Hematopoietic multipotent progenitor cell treated with erythropoietin and hydrocortisone succinate and interleukin-3 and kit ligand, for 6 days (in vitro differentiated cells): ENCODE measurements around the gene RAF1.
A peak's percentile ranks its signal among the peaks of the same experiment; 100 is the strongest.
"Not testable (repeated sequence)": the region's sequence is repeated elsewhere in the genome, so short reads cannot be mapped to it uniquely, and the experiment has no call there.

Source experiments
- DNase-seq: peaks from one replicate; pipeline ENCODE4 v3.0.0-alpha.2; 2015

Gene RAF1

DNA sequence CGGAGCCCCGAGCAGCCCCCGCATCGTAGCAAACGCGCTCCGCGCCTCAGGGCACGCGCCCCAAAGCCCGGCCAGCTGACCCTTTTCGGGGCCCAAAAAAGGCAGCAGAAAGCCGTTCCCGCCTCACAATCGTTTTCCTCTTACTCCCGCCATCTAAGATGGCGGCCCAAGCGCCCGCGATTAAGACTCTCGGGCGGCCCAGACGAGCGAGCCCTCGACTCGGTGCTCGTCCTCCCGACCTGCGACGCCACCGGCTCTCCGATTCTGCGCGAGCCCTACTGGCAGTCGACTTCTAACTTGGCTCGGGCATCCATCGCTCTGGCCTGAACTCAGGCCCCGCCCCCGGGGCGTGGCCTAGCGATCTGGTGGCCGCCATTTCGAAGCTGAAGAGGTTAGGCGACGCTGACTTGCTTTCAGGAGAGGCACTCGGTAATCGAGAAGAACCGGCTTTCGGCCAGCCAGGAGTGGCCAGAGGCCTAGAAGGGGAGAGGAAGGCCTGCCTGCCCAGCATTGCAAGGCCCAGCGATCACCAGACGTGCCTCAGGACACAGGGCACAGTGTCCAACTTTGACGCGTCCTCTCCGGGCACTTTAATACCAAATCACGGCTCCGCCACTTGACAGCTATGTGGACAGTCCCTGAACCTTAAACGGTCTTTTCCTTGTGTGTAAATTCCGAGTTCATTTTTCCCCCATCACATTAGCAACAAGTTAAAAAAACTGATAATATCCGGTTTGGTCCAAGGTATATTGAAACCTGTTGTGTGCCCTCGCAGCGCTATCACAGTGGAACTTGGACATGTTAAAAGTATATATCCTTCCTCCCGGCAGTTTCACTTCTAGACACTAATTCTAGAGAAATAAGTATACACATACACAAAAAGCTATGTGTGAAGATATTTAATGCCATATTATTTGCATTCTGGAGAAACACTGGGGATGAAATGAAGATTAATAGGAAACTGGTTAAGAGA is at the start of gene RAF1:
TSS of gene RAF1 (minus strand) at position 182 of the 973 bp plus-strand sequence. CDS start 45,396 bp downstream, outside the sequence.
- DNase-seq, result peak; percentile 99

DNA sequence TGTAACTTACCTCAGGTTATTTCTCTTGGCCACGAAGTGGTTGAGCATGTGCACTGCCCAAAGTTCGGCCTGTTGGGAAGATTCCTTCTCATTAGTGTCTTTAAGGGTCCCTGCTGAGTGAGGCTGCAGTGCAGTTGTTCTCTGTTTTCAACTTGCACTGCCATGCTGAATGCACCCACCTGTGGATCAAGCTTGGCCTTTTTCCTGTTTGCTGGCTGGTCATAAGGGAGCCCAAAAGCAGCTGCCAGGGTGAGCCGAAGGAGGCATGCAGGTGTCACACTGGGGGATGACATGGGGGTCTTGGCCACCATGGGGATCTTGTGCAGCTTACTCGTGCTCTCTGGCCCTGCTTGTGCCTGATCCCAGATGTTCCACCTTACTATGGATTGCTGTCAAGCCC is 46.1 kb upstream of the RAF1 start:
- no peak for DNase-seq

DNA sequence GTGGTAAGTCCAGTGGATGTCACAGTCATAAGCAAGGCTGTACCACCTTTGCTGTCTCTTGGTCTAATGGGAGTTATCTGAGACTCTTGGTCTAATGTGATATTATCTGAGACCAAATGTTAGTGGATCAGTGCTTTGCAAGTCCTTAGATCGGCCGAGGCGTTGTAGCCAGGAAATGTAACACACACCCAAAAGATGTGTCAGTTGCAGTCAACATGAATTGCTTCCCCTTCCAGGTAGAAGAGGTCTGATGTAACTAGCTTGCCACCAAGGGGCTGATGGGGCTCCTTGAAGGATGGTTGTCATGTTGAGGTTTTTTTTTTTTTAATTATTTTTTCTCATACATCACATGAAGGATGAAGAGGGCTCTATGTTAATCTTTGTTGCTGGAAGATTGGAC is 45.4 kb upstream of the RAF1 start:
- no peak for DNase-seq

DNA sequence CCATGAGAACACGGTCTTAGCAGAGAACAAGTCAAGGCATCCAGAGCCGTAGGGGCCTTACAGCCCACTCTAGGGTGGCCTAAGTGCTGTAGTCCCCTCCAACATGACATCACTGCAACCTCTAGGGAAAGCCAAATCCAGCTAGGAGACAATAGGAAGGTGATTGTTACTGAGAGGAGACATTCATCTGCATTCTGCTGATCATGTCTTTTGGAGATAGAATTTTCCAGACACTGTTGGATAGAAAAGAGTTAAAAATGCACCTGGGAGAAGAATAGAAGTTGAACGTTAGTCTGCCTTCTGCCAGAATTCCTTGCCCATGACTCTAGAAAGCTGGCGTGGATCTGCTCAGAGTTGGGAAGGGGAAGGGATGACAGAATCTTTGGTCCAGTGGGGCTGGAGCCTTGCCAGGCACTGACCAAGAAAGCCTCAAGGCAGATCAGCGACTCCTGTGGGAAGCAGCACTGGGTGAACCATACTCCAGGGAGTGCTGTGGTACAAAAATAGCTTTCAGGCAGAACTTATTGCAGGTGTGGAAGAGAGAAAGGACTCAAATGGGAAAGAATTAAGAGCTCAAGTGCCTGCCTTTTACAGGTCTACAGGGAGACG is 44.8 kb upstream of the RAF1 start:
- DNase-seq, result no peak

DNA sequence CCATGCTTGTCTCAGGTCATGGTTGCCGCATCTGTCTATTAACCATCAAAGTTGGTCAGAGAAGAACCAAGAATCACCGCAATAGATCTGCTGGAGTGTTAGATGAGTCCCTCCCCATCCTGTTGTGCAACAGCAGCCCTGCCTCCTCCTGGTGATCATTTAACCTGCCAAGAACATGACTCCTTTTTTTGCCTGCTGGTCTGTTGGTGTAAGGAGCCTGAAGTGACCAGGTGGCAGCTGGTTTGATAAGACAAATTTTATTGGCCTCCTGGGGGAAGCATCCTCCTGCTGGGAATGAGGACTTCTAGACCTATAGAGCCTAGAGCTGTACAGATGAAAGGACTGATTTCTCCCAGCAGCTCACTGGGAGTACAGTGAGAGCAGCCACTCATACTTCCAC is 43.5 kb upstream of the RAF1 start:
- DNase-seq, result peak; percentile 15

DNA sequence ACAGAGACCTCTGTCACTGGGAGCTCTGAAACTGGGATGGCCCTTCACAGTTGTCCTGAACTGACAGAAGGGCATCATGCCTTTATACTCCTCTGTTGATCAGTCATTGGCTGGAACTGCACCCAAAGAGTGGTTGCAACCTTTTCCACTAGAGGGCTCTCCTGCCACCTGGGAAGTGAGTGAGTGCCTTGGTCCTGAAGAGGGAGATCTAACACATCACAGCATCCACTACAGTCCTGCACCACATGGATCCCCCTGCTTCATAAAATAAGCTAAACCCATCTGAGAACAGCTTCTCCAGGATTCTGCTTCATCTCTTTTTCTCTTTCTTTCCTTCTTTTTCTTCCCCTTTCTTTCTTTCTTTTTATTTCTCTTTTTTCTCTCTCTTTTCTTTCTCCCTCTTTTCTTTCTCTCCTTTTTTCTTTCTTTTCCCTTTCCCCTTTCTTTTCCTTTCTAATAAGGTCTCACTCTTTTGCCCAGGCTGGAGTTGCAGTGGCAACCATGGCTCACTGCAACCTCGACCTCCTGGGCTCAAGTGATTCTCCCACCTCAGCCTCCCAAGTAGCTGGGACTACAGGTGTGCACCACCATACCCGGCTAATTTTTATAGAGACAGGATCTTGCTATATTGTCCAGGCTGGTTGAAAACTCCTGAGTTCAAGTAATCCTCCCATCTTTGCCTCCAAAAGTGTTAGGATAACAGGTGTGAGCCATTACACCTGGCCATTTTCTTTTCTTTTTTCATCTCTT is 42.8 kb upstream of the RAF1 start:
- peak; percentile 92 for DNase-seq

DNA sequence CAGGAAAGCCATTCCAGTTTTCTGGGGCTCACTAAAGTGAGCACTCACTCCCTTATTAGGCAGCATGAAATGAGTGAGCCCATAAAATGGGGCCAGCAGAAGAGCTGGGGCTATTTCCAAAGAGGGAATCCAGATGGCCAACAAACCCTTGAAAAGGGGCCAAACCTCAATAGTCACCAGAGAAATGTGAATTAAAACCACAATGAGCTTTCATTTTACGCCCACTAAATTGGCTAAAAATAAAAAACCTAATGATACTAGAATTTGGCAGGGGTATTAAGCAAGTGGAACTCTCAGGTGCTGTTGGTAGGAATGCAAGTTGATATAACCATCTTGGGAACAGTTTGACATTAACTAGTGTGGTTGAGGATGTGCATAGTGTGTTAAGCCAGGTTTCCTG is 42.1 kb upstream of the RAF1 start:
- DNase-seq, result no peak

DNA sequence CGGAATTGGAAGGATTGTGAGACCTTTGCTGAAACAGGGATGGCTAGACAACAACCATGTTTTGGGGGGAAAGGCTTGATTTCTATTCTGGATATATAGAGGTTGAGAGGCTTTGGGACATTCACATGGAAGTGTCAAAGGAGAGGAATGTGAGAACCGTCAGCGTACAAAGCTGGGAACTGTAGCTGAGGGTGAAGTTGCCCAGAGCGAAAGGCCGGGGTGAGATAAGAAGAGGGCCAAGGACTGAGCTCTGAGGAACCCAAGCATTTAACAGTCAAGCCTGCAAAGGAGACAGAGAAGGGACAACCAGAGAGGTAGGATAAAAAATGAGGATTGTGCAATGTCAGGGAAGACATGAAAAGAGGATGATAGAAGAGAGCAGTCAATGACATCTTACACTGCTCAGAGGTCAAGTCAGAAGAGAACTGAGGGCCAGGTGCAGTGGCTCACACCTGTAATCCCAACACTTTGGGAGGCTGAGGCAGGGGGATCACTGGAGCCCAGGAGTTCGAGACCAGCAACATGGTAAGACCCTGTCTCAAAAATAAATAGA is 41.5 kb upstream of the RAF1 start:
- no peak for DNase-seq

DNA sequence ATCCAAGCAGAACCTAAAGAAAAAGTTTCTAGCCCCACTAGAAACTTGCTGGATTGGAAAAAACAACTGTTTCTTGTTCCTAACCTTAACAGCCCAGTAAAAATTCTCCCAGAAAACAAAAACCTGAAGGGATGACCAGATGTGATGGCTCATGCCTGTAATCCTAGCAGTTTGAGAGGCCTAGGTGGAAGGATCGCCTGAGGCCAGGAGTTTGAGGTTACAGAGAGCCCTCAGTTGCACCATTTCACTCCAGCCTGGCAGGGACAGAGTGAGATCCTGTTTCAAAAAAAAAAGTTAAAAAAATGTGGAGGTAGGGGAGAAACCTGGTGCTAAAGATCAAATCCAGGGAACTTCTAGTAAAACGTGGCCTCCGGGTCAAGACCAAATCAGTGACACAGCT is 38.6 kb upstream of the RAF1 start:
- no peak for DNase-seq

DNA sequence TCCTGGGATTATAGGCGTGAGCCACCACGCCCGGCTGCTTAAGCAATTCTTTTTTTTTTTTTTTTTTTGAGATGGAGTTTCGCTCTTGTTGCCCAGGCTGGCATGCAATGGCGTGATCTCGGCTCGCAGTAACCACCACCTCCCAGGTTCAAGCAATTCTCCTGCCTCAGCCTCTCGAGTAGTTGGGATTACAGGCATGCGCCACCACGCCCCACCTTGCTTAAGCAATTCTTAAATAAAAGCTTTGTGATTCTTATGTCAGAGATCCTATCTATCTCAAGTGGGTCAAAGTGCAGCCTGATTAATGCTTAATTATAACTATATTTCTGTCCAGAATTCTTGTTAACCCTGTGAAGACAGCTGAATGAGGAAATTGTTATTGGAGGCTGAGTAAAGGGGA is 37.7 kb upstream of the RAF1 start:
- not testable (repeated sequence) for DNase-seq

DNA sequence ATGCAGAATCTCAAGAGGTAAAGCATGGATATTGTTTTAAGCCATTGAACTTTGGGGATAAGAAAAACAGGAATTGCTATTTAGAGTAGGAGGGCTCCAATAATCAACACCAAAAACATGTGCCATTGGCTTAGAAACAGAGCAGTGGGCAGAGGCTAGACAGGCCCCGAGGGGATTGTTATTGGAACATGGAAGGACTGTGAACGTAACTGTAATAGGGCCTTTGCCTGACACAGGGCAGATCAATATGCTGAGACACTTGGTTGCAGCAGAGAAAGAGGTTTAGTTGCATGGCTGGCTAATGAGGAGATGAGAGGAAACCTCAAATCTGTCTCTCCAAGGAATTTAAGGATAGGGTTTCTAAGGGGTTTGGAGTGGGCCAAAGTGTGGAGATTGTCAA is 36.9 kb upstream of the RAF1 start:
- DNase-seq, result no peak

DNA sequence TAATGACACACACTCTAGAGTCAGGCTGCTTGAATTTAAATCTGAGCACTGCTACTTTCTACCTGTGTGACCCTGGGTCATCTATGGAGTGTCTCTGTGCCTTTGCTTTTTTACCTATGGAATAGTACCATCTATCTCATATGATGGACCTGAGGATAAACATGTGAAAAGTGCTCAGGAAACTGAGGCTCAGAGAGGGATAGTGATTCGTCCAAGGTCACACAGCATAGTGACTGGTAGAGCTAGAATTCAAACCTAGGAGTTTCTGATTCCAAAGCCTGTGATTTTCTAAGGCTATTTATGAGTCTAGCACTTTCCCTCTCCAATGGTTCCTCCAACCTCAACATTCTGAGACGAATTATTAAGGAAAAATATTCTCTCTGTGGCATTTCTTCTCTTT is 32.0 kb upstream of the RAF1 start:
- DNase-seq, result no peak

DNA sequence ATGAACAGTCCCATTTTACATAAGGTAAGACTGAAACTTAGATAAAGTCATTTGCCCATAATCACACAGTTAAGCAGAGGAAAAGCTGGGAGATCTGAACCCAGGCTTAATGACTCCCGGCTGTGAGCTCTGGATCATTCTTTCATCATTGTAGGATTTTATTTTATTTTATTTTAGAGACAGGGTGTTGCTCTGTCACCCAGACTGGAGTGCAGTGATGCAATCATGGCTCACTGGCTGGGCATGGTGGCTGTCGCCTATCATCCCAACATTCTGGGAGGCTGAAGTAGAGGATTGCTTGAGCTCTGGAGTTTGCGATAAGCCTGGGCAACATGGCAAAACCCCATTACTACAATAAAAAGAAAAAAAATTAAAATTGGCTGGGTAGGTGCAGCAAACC is 31.2 kb upstream of the RAF1 start:
- DNase-seq, result no peak

DNA sequence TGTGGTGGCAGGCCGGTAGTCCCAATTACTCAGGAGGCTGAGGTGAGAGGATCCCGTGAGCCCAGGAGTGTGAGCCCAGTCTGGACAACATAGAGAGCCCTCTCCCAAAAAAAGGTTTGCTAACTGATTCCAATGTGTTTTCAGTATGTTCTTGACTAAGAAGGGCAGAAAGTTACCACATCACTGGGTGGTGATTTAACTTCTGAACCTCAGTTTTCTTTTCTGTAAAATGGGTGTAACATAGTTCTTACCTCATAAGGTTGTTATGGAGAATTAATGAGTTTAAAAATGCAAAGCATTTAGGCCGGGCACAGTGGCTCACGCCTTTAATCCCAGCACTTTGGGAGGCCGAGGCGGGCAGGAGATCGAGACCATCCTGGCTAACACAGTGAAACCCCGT is 28.5 kb upstream of the RAF1 start:
- no peak for DNase-seq

DNA sequence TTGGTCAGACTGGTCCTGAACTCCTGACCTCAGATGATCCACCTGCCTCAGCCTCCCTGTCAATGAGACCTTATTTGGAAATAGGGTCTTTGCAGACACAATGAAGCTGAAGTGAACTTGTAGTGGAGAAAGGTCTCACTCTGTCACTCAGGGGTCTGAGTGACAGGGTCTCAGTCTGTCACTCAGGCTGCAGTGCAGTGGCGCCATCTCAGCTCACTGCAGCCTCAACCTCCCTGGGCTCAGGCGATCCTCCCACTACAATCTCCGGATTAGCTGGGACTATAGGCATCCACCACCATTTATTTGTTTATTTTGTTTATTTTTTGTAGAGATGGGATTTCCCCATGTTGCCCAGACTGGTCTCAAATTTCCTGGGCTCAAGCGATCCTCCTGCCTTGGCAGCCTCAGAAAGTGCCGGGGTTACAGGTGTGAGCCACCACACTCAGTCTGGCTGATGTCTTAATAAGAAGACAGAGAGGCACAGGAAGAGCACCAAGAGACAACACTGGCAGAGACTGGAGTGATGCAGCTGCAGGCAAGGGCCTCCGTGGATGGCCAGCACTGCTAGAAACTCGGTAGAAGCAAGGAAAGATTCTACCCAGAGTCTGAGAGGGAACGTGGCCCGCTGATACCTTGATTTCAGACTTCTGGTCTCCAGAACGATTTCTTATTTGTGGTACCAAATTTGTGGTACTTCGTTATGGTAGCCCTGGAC is 26.2 kb upstream of the RAF1 start:
- no peak for DNase-seq

DNA sequence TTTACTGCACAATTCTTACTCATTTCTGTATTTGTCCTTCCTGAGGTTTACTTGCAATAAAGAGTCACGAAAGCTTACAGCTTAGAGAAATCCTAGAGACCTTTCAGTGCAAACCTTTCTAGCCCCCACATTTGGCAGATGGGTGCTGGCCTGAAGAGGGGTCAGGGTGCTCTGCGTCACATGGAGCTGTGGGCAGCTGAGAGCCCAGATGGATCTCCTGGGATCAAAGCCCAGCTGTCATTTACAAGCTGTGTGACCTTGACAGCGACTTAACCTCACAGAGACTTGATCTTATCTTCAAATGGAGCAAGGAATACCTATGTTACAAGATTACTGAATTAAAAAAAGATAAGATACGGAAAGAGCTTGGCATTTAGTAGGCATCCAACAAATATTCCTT is 24.0 kb upstream of the RAF1 start:
- no peak for DNase-seq

DNA sequence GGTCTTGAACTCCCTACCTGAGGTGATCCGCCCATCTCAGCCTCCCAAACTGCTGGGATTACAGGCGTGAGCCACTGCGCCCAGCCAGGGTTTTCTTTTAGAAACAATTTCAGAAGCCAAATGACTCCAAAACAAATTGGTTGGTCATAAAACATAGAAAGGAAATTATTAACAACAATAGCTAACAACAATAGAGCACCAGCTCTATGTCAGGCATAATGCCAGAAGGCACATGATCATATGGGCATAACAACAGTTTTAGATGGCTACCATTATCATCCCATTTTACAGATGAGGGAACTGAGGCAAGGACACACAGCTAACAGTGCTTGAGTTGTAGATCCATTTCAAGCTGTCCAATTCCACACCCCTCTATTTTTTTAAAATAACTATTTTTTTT is 22.2 kb upstream of the RAF1 start:
- DNase-seq, result no peak

DNA sequence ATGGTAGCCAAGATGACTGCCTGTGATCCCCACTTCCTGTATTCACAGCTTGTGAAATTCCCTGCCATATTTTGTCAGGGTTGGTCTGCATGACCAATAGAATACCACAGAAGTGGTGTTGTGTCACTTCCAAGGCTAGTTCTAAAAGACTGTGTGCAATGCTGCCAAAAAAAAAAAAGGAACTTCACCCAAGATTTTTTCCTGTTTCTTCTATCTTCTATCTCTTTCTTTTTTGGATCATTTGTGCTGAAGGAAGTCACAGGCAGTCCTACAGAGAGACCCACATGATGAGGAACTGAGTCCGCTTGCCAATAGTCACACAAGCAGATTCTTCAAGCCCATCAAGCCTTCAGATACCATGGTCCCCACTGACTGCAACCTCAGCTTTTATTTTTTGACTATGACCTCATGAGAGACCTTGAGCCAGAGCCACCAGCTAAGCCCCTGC is 18.1 kb upstream of the RAF1 start:
- peak; percentile 70 for DNase-seq

DNA sequence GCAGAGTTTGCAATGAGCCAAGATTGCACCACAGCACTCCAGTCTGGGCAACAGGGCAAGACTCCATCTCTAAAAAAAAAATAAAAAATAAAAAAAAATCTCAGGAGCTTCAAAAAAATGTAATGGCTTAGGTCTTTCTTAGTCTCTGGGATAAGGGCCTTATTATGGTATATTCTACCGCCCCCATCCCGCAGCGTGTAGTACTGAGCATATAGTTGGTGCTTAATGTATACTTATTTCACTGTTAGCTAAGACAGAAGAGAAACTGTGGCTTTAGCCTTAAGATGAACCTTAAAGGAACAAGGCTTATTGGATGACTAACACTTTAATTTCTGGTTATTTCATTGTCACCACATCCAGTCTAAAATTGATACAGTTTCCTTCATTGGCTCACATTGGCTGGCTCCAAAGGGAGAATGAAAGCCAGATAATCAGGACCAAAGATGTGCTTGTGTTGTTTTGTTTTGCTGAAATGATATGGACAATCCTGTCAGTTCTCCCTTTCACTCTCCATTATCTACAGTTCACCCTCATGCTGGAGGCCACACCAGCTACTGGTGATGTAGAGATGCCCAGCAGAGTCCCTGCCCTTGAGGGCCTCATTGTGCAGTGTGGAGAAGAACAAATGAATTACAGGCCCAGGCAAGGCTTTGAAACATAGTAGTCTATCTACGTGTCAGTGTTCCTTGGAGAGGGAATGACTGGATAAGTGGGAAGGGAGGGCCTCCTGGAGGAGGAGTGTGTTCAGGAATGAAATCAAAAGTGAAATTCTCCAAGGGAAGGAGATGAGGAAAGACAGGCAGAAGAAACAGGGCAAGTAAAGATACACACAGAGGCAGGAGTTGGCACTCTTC is 17.4 kb upstream of the RAF1 start:
- no peak for DNase-seq

DNA sequence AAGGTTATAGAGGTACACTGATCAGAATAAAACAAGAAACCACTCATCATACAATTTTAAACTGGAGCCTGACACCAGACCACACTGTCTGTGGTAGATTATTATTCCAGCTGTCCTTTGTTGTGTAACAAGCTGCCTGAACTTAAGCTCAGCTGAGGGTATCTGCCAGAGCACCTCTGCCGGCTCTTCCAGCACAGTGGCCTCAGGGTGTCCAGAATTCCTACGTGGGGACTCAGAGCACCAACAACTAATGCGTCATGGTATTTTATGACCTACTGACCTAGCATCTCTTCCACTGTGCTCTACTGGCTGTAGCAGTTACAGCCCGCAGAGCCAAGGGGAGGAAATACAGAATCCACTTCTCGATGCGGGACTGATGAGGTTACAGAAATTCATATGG is 15.6 kb upstream of the RAF1 start:
- no peak for DNase-seq

DNA sequence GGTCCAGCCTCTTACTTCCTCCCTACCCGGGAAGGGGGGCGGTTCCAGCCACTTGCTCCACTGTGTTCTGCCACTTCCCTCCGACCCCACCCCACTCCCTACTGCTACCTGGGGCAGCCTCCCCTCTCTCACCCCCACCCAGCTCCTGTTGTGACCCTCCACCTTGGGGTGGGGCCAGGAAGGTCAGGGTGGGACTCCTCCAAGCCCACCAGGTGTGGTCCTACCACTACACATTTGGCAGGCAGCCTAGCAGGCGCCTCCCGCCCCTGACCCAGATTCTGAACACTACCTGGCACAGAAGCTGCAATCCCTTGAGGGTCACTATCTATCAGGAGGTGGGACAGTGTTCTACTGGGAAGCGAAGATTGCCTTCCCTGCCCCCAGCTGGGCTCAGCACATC is 13.7 kb upstream of the RAF1 start:
- no peak for DNase-seq
